Anterior cingulate cortex (tissue), 58 donors: ENCODE measurements around the gene LEPR.

ENCODE experiments used
- DNase-seq, 58 donors: peaks; one replicate each; lab custom pipeline; 2025; lab: John Stamatoyannopoulos, UW

Gene LEPR

GRCh38 chr1:65409816-65410326 lies 10.6 kb upstream of the LEPR start:
- no peak for DNase-seq

- DNase-seq = no peak
Measured at GRCh38 chr1:65412256-65412983, 8.0 kb upstream of the LEPR start.

- DNase-seq = no peak
Measured at GRCh38 chr1:65412984-65413375, 7.5 kb upstream of the LEPR start.

GRCh38 chr1:65414538-65414937 lies 5.9 kb upstream of the LEPR start:
- DNase-seq = no peak

GRCh38 chr1:65416767-65417166 lies 3.7 kb upstream of the LEPR start:
- DNase-seq = no peak

GRCh38 chr1:65417729-65418128 lies 2.7 kb upstream of the LEPR start:
- no peak for DNase-seq

GRCh38 chr1:65418522-65419185 lies 1.8 kb upstream of the LEPR start:
- DNase-seq = no peak

- peak in 57 of 58 donors; percentile 69 to 100 (median 96) for DNase-seq
Measured at GRCh38 chr1:65419681-65420589, 533 bp upstream of the LEPR start.

- DNase-seq = no peak
Measured at GRCh38 chr1:65421351-65422025, 1.0 kb downstream of the LEPR start.

- DNase-seq = no peak
Measured at GRCh38 chr1:65422241-65423203, 2.1 kb downstream of the LEPR start.

- DNase-seq = no peak
Measured at GRCh38 chr1:65423884-65424572, 3.6 kb downstream of the LEPR start.

GRCh38 chr1:65424573-65424889 lies 4.1 kb downstream of the LEPR start:
- no peak for DNase-seq

- DNase-seq = no peak
Measured at GRCh38 chr1:65425006-65425405, 4.5 kb downstream of the LEPR start.

- no peak for DNase-seq
Measured at GRCh38 chr1:65425697-65426096, 5.2 kb downstream of the LEPR start.

- no peak for DNase-seq
Measured at GRCh38 chr1:65429078-65429477, 8.6 kb downstream of the LEPR start.

GRCh38 chr1:65429806-65430205 lies 9.3 kb downstream of the LEPR start:
- DNase-seq = no peak

GRCh38 chr1:65431111-65431705 lies 10.7 kb downstream of the LEPR start:
- DNase-seq = peak in 1 of 58 donors; percentile 4

- DNase-seq = no peak
Measured at GRCh38 chr1:65432918-65433317, 12.4 kb downstream of the LEPR start.
